ENCODE results near the gene DNAH17.

- TF ChIP-seq CTCF (IDR thresholded peaks at IDR 0.05) (no peak), EP300 (IDR thresholded peaks at IDR 0.05; ENCODE audit: low read depth) (no peak)
These were observed 83.1 kb downstream of the DNAH17 start for GRCh38 chr17:78493853-78494695.

All from transverse colon (tissue), 3 donors.